B cell (primary cell): ENCODE results near the gene L3MBTL1. TPM values are rescaled to one million over a fixed set of nuclear protein-coding genes. Genes with fewer than 3 reads are reported as not detected.

Source experiments
- ATAC-seq: fragments of 200-7000 bp; cut with Tn5 transposase; one replicate; pipeline ENCODE4 v1.10.0; 2021; ENCODE audit warnings: low read depth, mild to moderate bottlenecking, moderate number of reproducible peaks, moderate library complexity
- CTCF ChIA-PET: fragments of 350-600 bp; sonication (Branson Sonifier 250); formaldehyde crosslinking; loops from one replicate; lab custom pipeline; 2021; ENCODE audit warnings: antibody characterized with exemption, inconsistent platforms; lab: Charles Lee
- POLR2A ChIA-PET: fragments of 350-600 bp; sonication (Branson Sonifier 250); formaldehyde crosslinking; loops from one replicate; lab custom pipeline; 2021; ENCODE audit warnings: antibody characterized with exemption; lab: Charles Lee
- DNase-seq: peaks from one replicate; pipeline ENCODE4 v3.0.0; 2013
- H2AFZ ChIP-seq: 2 replicates; pipeline ENCODE4 v1.6.1; 2012; ENCODE audit warnings: mild to moderate bottlenecking, low read depth, low read length; ENCODE audit not compliant: insufficient read depth, poor library complexity, severe bottlenecking
- H3K27ac ChIP-seq, 2 donors: 1 replicate in 1 of 2; 2 replicates in 1 of 2; pipeline ENCODE4 v1.5.1; 2012 to 2013; ENCODE audit warnings: low read length in 2 of 2, mild to moderate bottlenecking in 2 of 2, moderate library complexity in 1 of 2
- H3K27me3 ChIP-seq, 4 experiments: fragments of 200-600 bp in 1 of 4; sonication (generic) in 1 of 4; replicated peaks in 1 of 4; 1 replicate in 2 of 4; 2 replicates in 2 of 4; pipeline versions ENCODE4 v1.6.1 to v1.7.0; 2013 to 2016; ENCODE audit warnings: low read length in 3 of 4, mild to moderate bottlenecking in 2 of 4, mixed read lengths in 1 of 4, moderate library complexity in 1 of 4; ENCODE audit not compliant: insufficient read depth in 4 of 4, control insufficient read depth in 3 of 4; ENCODE audit errors: control extremely low read depth in 1 of 4
- H3K36me3 ChIP-seq, 2 experiments: replicated peaks in 1 of 2; 1 replicate in 1 of 2; 2 replicates in 1 of 2; pipeline versions ENCODE4 v1.6.1 to v1.7.1; 2013; ENCODE audit warnings: low read length in 1 of 2; ENCODE audit not compliant: insufficient read depth in 2 of 2, control insufficient read depth in 1 of 2; ENCODE audit errors: control extremely low read depth in 1 of 2, extremely low read depth in 1 of 2
- H3K4me1 ChIP-seq, 2 donors: fragments of 200-600 bp in 1 of 2; sonication (generic) in 1 of 2; 1 replicate in 1 of 2; 2 replicates in 1 of 2; pipeline versions ENCODE4 v1.5.1 to v1.6.1; 2013 to 2017; ENCODE audit warnings: low read length in 2 of 2; ENCODE audit not compliant: control insufficient read depth in 2 of 2, insufficient read depth in 2 of 2
- H3K4me2 ChIP-seq: replicated peaks from 2 replicates; pipeline ENCODE3; 2012; ENCODE audit warnings: mild to moderate bottlenecking, low read depth, low read length; ENCODE audit not compliant: poor library complexity, severe bottlenecking
- H3K4me3 ChIP-seq, 5 experiments: fragments of 200-600 bp in 1 of 5; sonication (generic) in 1 of 5; 1 replicate in 3 of 5; 2 replicates in 2 of 5; pipeline versions ENCODE4 v1.5.1 to v1.7.0; 2011 to 2016; ENCODE audit warnings: low read length in 4 of 5, mild to moderate bottlenecking in 4 of 5, low read depth in 2 of 5, control low read depth in 1 of 5, moderate library complexity in 1 of 5; ENCODE audit not compliant: insufficient read depth in 1 of 5; ENCODE audit errors: control extremely low read depth in 1 of 5, extremely low read depth in 1 of 5
- H3K79me2 ChIP-seq: fragments of 200-600 bp; sonication (generic); one replicate; pipeline ENCODE4 v1.6.0; 2016; ENCODE audit warnings: low read length; ENCODE audit not compliant: control insufficient read depth, insufficient read depth
- H3K9ac ChIP-seq: fragments of 200-600 bp; sonication (generic); 2 replicates; pipeline ENCODE4 v1.6.1; 2017; ENCODE audit warnings: mild to moderate bottlenecking, low read length, moderate library complexity
- H3K9me3 ChIP-seq, 3 donors: one replicate each; pipeline versions ENCODE4 v1.6.1 to v1.7.1; 2013; ENCODE audit warnings: low read length in 2 of 3; ENCODE audit not compliant: control insufficient read depth in 2 of 3, insufficient read depth in 1 of 3; ENCODE audit errors: control extremely low read depth in 1 of 3
- H4K20me1 ChIP-seq: 2 replicates; pipeline ENCODE4 v1.6.0; 2012; ENCODE audit warnings: mild to moderate bottlenecking, low read length; ENCODE audit not compliant: insufficient read depth, control insufficient read depth, poor library complexity, severe bottlenecking
- H3K27ac Mint-ChIP-seq: one replicate; pipeline ENCODE4 v1.8.0; 2021; ENCODE audit warnings: mixed read lengths
- H3K27me3 Mint-ChIP-seq: one replicate; pipeline ENCODE4 v1.8.0; 2021; ENCODE audit warnings: mixed read lengths
- H3K4me1 Mint-ChIP-seq: one replicate; pipeline ENCODE4 v1.8.0; 2021; ENCODE audit warnings: mixed read lengths
- H3K4me3 Mint-ChIP-seq: one replicate; pipeline ENCODE4 v1.8.0; 2021; ENCODE audit warnings: mixed read lengths
- H3K9me3 Mint-ChIP-seq: one replicate; pipeline ENCODE4 v1.8.0; 2022; ENCODE audit warnings: mixed read lengths; ENCODE audit not compliant: insufficient read depth
- CTCF ChIP-seq: fragments of 200-600 bp; IDR thresholded peaks from one replicate; pipeline ENCODE4 v1.8.0; 2022; ENCODE audit warnings: antibody characterized with exemption, mild to moderate bottlenecking
- EZH2 ChIP-seq: IDR thresholded peaks from 2 replicates; pipeline ENCODE4 v1.6.1; 2012; ENCODE audit warnings: borderline replicate concordance, low read depth, mild to moderate bottlenecking, moderate library complexity, low read length; ENCODE audit not compliant: insufficient read depth, poor library complexity, severe bottlenecking
- WGBS: methylation state at CpG from one replicate; pipeline ENCODE4 v1.1.5; 2013; ENCODE audit warnings: missing lambda C conversion rate; ENCODE audit not compliant: insufficient coverage; 5-methylcytosine and 5-hydroxymethylcytosine counted together
- intact Hi-C: fragments of 100-400 bp; cut with micrococcal nuclease; formaldehyde crosslinking; loops from one replicate; pipeline ENCODE4 v1.10.0; 2022
- polyA plus RNA-seq: library from polyadenylated mRNA; depleted of rRNA; stranded (reverse); fragments of >200 nt; gene quantifications from 2 replicates; pipeline ENCODE4 v1.2.3, GENCODE V29; 2012
- total RNA-seq, 2 donors: library from RNA; stranded (reverse); fragments of 120-200 nt in 1 of 2; gene quantifications; 1 replicate in 1 of 2; 2 replicates in 1 of 2; pipeline versions ENCODE4 v1.2.3 to v1.2.4, GENCODE V29; 2013 to 2022

The L3MBTL1 gene
- total and polyA plus RNA-seq, 2 donors (not counting 1 experiment from before 2014, with no cell fraction given): 15.6 to 31.4 TPM

GRCh38 chr20:43537921-43538877, 30.7 kb downstream of the L3MBTL1 start:
- H3K9ac ChIP-seq: no peak overlapping the region
- CTCF ChIA-PET: interaction anchor here (0.5 to 7.5 kb wide), 44 partner anchors 8 to 773 kb away, joined by 3 to 273 read pairs (median 4); partner anchors contain the start of genes FITM2, IFT52 and SGK2
- no peak overlapping the region for H3K27ac ChIP-seq
- H3K9me3 ChIP-seq: no peaks in the 10 kb centered on the region
- H4K20me1 ChIP-seq: no peaks in the 10 kb centered on the region
- ATAC-seq (peak; percentile 41), DNase-seq (peak; percentile 70)
- no peak overlapping the region for H3K4me3 ChIP-seq
- H3K36me3 ChIP-seq: peaks cover 0 to 6% of the 10 kb centered on the region in 2 experiments
- Mint-ChIP-seq H3K4me1 (peaks cover 2% of the 10 kb centered on the region), H3K4me3 (no peak overlapping the region), H3K27ac (no peak overlapping the region), H3K9me3 (no peaks in the 10 kb centered on the region), H3K27me3 (no peaks in the 10 kb centered on the region)
- no peaks in the 10 kb centered on the region for H3K79me2 ChIP-seq
- intact Hi-C loops: no loop called here
- 38% methylated on average over 3 of the region's 4 CpGs for WGBS
- POLR2A ChIA-PET: interaction anchor here (0.5 to 1.2 kb wide), 2 partner anchors 146 to 154 kb away, joined by 3 to 5 read pairs; no protein-coding TSS in a partner anchor
- peaks cover 0 to 4% of the 10 kb centered on the region in 2 donors for H3K4me1 ChIP-seq
- H3K27me3 ChIP-seq: no peaks in the 10 kb centered on the region
- H2AFZ ChIP-seq: no peak overlapping the region
- H3K4me2 ChIP-seq: no peak overlapping the region
- peak; percentile 92 for TF ChIP-seq CTCF
- no peak for TF ChIP-seq EZH2
